ENCODE measurements around the gene SPACA1. TPM values are rescaled to one million over a fixed set of nuclear protein-coding genes. Genes with fewer than 3 reads are reported as not detected.

Gene SPACA1
- total RNA-seq, 1 donor from 2014 or later, result not detected

DNA sequence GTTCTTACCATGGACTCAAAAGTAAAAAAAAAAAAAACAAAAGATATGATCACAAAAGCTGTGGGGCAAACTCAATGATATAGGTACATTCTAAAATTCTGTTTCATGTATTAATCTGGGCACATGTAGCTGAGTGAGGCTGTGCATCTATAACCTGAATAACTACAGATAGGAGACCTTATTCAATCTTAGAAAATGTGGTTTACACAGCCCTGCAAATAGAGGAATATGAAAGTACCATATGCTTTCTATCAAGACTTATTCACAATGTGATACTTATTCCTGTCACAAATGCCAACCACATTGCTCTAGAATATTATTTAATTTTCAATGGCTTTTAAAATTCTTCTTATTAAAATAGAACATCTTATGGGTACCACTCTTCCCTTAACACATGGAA lies 3.1 kb upstream of the SPACA1 start:
- peaks cover 12% of the 10 kb centered on the region for H3K4me1 ChIP-seq
- peaks cover 2% of the 10 kb centered on the region for H3K27me3 Mint-ChIP-seq (ENCODE audit: insufficient read depth, low read depth)
- H4K20me1 ChIP-seq (ENCODE audit: low read depth), result no peaks in the 10 kb centered on the region
- no peaks in the 10 kb centered on the region for H3K36me3 Mint-ChIP-seq
- no peaks in the 10 kb centered on the region for H3K27me3 ChIP-seq
- no peak overlapping the region for H3K27ac Mint-ChIP-seq
- no peaks in the 10 kb centered on the region for H3K9me3 ChIP-seq (ENCODE audit: low read depth)
- H3K4me3 ChIP-seq, result no peak overlapping the region
- H3K79me2 ChIP-seq (ENCODE audit: low read depth), result no peaks in the 10 kb centered on the region
- no peaks in the 10 kb centered on the region for H3K36me3 ChIP-seq
- peaks cover 12% of the 10 kb centered on the region for H3K4me1 Mint-ChIP-seq
- H3K4me3 Mint-ChIP-seq, result no peak overlapping the region
- no peak overlapping the region for H3K9ac ChIP-seq
- H3F3A ChIP-seq (ENCODE audit: low read depth), result peaks cover 10% of the 10 kb centered on the region
- H2AFZ ChIP-seq (replicated peaks), result no peak overlapping the region
- no peak overlapping the region for H3K27ac ChIP-seq
- no peak for TF ChIP-seq EZH2phosphoT487 (IDR thresholded peaks at IDR 0.05)
- TF ChIP-seq, protein P1, sequence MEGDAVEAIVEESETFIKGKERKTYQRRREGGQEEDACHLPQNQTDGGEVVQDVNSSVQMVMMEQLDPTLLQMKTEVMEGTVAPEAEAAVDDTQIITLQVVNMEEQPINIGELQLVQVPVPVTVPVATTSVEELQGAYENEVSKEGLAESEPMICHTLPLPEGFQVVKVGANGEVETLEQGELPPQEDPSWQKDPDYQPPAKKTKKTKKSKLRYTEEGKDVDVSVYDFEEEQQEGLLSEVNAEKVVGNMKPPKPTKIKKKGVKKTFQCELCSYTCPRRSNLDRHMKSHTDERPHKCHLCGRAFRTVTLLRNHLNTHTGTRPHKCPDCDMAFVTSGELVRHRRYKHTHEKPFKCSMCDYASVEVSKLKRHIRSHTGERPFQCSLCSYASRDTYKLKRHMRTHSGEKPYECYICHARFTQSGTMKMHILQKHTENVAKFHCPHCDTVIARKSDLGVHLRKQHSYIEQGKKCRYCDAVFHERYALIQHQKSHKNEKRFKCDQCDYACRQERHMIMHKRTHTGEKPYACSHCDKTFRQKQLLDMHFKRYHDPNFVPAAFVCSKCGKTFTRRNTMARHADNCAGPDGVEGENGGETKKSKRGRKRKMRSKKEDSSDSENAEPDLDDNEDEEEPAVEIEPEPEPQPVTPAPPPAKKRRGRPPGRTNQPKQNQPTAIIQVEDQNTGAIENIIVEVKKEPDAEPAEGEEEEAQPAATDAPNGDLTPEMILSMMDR (IDR thresholded peaks at IDR 0.05), result no peak
- no peak for TF ChIP-seq EZH2 (IDR thresholded peaks at IDR 0.05)
- DNase-seq (ENCODE audit: low spot score), result no peak
- H3K9me3 Mint-ChIP-seq, result peaks cover 6% of the 10 kb centered on the region
- H3K4me2 ChIP-seq, result no peak overlapping the region

DNA sequence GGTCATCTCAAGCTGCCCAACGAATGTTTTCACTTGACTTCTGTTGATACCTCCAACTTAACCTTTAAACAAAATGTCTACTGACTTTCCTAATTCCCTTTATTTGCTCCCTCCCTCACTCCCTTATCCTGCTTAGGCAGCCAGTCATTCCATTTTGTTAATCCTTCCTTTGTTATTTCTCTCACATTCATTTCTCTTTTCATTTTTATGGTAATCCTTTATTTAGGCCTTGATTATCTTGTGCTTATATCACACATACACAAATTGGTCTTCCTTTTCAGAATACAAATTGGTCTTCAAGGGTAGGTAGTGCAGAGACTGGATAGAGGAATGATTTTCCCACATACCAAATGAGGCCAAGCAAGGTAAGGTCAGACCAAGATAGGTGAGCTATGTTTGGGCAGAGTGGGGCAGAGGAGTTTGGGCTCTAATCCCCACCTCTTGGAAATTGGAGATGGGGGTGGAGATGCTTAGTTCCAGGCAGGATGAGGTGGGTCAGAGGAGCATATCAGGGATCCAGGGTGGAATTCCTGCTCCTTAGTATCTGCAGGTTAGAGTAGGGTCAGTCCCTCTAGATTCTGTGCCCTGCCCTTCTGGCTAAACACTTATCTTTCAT lies 2.0 kb upstream of the SPACA1 start:
- no peak overlapping the region for H2AFZ ChIP-seq (replicated peaks)
- peaks cover 10% of the 10 kb centered on the region for H3F3A ChIP-seq (ENCODE audit: low read depth)
- DNase-seq (ENCODE audit: low spot score), result peak; percentile 31
- no peaks in the 10 kb centered on the region for H3K36me3 ChIP-seq
- H3K27ac ChIP-seq, result peak overlapping the region; percentile 5
- no peaks in the 10 kb centered on the region for H4K20me1 ChIP-seq (ENCODE audit: low read depth)
- H3K9ac ChIP-seq, result no peak overlapping the region
- H3K27me3 ChIP-seq, result no peaks in the 10 kb centered on the region
- H3K4me1 Mint-ChIP-seq, result peaks cover 12% of the 10 kb centered on the region
- no peak overlapping the region for H3K27ac Mint-ChIP-seq
- H3K9me3 Mint-ChIP-seq, result peaks cover 6% of the 10 kb centered on the region
- H3K4me1 ChIP-seq, result peaks cover 12% of the 10 kb centered on the region
- H3K79me2 ChIP-seq (ENCODE audit: low read depth), result no peaks in the 10 kb centered on the region
- TF ChIP-seq, protein P1 (IDR thresholded peaks at IDR 0.05), result no peak
- TF ChIP-seq EZH2 (IDR thresholded peaks at IDR 0.05) (no peak), EZH2phosphoT487 (IDR thresholded peaks at IDR 0.05) (no peak)
- H3K4me2 ChIP-seq, result peak overlapping the region; percentile 29
- no peak overlapping the region for H3K4me3 ChIP-seq
- H3K4me3 Mint-ChIP-seq, result no peak overlapping the region
- no peaks in the 10 kb centered on the region for H3K36me3 Mint-ChIP-seq
- peaks cover 2% of the 10 kb centered on the region for H3K27me3 Mint-ChIP-seq (ENCODE audit: insufficient read depth, low read depth)
- H3K9me3 ChIP-seq (ENCODE audit: low read depth), result no peaks in the 10 kb centered on the region

DNA sequence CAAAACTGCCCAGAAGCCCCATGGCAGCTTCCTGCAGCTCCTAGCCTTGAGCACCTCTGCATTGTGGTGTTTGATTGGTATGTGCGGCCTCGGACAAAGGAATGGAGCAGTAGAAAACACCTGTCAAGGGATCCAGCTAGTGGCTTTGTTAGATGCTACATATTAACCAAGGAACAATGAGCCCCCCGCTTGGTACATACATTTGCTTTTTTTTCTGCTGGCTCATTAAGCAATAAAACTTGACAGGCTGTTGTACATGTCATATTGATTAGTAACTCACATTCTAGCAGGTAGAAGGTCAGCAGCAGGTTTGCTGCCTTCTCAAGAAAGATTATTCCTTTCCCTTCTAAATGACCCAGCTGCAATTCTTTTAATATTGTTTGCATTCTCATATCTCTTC lies 937 bp downstream of the SPACA1 start:
- no peak overlapping the region for H2AFZ ChIP-seq (replicated peaks)
- Mint-ChIP-seq H3K36me3 (no peaks in the 10 kb centered on the region), H3K27me3 (ENCODE audit: insufficient read depth, low read depth) (peaks cover 2% of the 10 kb centered on the region), H3K4me3 (no peak overlapping the region), H3K27ac (no peak overlapping the region), H3K4me1 (peaks cover 12% of the 10 kb centered on the region), H3K9me3 (peaks cover 6% of the 10 kb centered on the region)
- H3F3A ChIP-seq (ENCODE audit: low read depth), result peaks cover 10% of the 10 kb centered on the region
- no peaks in the 10 kb centered on the region for H4K20me1 ChIP-seq (ENCODE audit: low read depth)
- no peaks in the 10 kb centered on the region for H3K27me3 ChIP-seq
- no peak for DNase-seq (ENCODE audit: low spot score)
- H3K4me3 ChIP-seq, result no peak overlapping the region
- TF ChIP-seq EZH2phosphoT487 (IDR thresholded peaks at IDR 0.05), result no peak
- no peak for TF ChIP-seq EZH2 (IDR thresholded peaks at IDR 0.05)
- TF ChIP-seq, protein P1 (IDR thresholded peaks at IDR 0.05), result no peak
- H3K27ac ChIP-seq, result no peak overlapping the region
- H3K9ac ChIP-seq, result no peak overlapping the region
- H3K4me2 ChIP-seq, result no peak overlapping the region
- H3K9me3 ChIP-seq (ENCODE audit: low read depth), result no peaks in the 10 kb centered on the region
- no peaks in the 10 kb centered on the region for H3K36me3 ChIP-seq
- H3K4me1 ChIP-seq, result peaks cover 12% of the 10 kb centered on the region
- no peaks in the 10 kb centered on the region for H3K79me2 ChIP-seq (ENCODE audit: low read depth)

Measured in neural progenitor cell (in vitro differentiated cells).